Pancreas (tissue), 10 donors: ENCODE results near the gene NSF. TPM values are rescaled to one million over a fixed set of nuclear protein-coding genes. Genes with fewer than 3 reads are reported as not detected.

Experiments
- ATAC-seq, 4 donors: fragments of 200-7000 bp; cut with Tn5 transposase; one replicate each; pipeline versions ENCODE4 v1.8.0 to v1.9.1; 2020; ENCODE audit warnings: mild to moderate bottlenecking in 4 of 4, moderate library complexity in 4 of 4
- DNase-seq, 6 donors: peaks; one replicate each; pipeline ENCODE4 v3.0.0-alpha.2; 2020
- FAIRE-seq: peaks from 2 replicates; lab custom pipeline; 2012; peaks lifted over from hg19 to GRCh38; lab: Jason Lieb, UNC
- H3K27ac ChIP-seq, 4 donors: fragments of 200-600 bp; sonication (generic); 1 replicate in 3 of 4; 2 replicates in 1 of 4; pipeline versions ENCODE4 v1.5.0 to v1.8.0; 2020
- H3K27me3 ChIP-seq, 4 donors: fragments of 200-600 bp; one replicate each; pipeline ENCODE4 v1.8.0; 2021
- H3K36me3 ChIP-seq, 3 donors: fragments of 200-600 bp; sonication (generic) in 1 of 3; one replicate each; pipeline versions ENCODE4 v1.5.0 to v1.8.0; 2020 to 2021
- H3K4me1 ChIP-seq, 3 donors: fragments of 200-600 bp; one replicate each; pipeline ENCODE4 v1.8.0; 2021
- H3K4me3 ChIP-seq, 4 donors: fragments of 200-600 bp; sonication (generic) in 2 of 4; one replicate each; pipeline versions ENCODE4 v1.5.0 to v1.8.0; 2020 to 2021
- H3K9me3 ChIP-seq, 4 donors: fragments of 200-600 bp; one replicate each; pipeline ENCODE4 v1.8.0; 2021
- CTCF ChIP-seq, 4 donors: fragments of 200-600 bp; sonication (generic) in 3 of 4; IDR thresholded peaks; one replicate each; pipeline versions ENCODE4 v1.5.0 to v1.8.0; 2021; ENCODE audit warnings: antibody characterized with exemption in 4 of 4
- WGBS, 2 donors: extraction: QIAGEN DNeasy Blood & Tissue Kit; methylation state at CpG; one replicate each; pipeline ENCODE4 v1.1.7; 2013; 5-methylcytosine and 5-hydroxymethylcytosine counted together
- intact Hi-C, 3 donors: fragments of 100-400 bp; cut with DNase I; formaldehyde crosslinking; loops; one replicate each; pipeline versions ENCODE4 v1.11.1 to v1.14.2; 2022
- polyA plus RNA-seq, 2 donors: library from polyadenylated mRNA; stranded (reverse); fragments of 200-250 nt; gene quantifications; one replicate each; pipeline ENCODE4 v1.2.3, GENCODE V29; 2013
- total RNA-seq, 6 donors: library from RNA; stranded (reverse); fragmentation: NEBNext Ultra II Directional in 4 of 6; extraction: Animal tissue kit (Norgen Biotek cat#: 25700) in 4 of 6; gene quantifications; one replicate each; pipeline versions ENCODE4 v1.2.1 to v1.2.4, GENCODE V29; 2021 to 2023
- donor health status: healthy with polysubstance abuse.
- donor health status: DM: no; HTN: no; CAD: no; lungs with moderate emphysema.
- donor health status: DM: no; HTN: no; CAD: no.
- donor health status: control.
- donor health status: control.
- donor health status: Bipolar disorder and iron deficiency.
- donor health status: DM: yes; HTN: yes; CAD: no.
- donor health status: DM: no; HTN: no; CAD: no.
- donor health status: DM: no; HTN: no; CAD: no.
- donor health status: DM: yes; HTN: yes; CAD: no.

NSF gene
- total and polyA plus RNA-seq, 8 donors: 6.2 to 32.4 (median 29.0) TPM

- TF ChIP-seq CTCF (IDR thresholded peaks at IDR 0.05): no peak
- intact Hi-C loops: no loop called here
- Histone ChIP-seq H3K36me3 (no peaks in the 10 kb centered on the region), H3K27me3 (no peaks in the 10 kb centered on the region), H3K27ac (no peak overlapping the region), H3K4me3 (no peak overlapping the region), H3K4me1 (no peaks in the 10 kb centered on the region), H3K9me3 (no peaks in the 10 kb centered on the region)
- no peak for FAIRE-seq
- DNase-seq: no peak
- ATAC-seq: no peak
- WGBS, 2 donors: 91 to 92% methylated on average over 2 of the region's 2 CpGs
Measured at GRCh38 chr17:46741122-46741730, 150.8 kb downstream of the NSF start.

GRCh38 chr17:46742565-46743270 is 152.2 kb downstream of the NSF start:
- Histone ChIP-seq H3K27ac (no peak overlapping the region), H3K27me3 (no peaks in the 10 kb centered on the region), H3K4me1 (no peaks in the 10 kb centered on the region), H3K9me3 (no peaks in the 10 kb centered on the region), H3K36me3 (no peaks in the 10 kb centered on the region), H3K4me3 (no peak overlapping the region)
- intact Hi-C loops: no loop called here
- WGBS, 2 donors: 83 to 84% methylated on average over 7 of the region's 7 CpGs
- ATAC-seq: peak in 3 of 4 donors; percentile 15 to 54 (median 53)
- no peak for FAIRE-seq
- TF ChIP-seq CTCF (IDR thresholded peaks at IDR 0.05): no peak
- no peak for DNase-seq

DNA sequence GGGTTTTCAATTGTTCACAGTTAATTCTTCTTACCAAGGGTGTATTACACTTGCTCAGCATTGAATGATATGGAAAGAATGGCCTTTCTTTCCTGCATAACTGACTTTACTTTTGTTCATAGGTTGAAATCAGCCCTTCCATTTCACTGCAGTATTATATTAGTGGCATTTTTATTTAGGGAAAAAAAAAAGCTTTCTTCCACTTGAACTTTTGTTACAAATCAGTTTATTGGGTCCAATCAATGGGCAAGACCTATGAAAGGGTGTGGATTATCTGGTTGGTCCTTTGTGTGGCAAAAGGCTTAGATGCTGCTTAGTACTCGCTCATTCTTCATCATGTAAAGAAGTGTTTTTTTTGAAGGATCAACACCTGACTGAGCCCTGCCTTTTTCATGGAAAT is 154.0 kb downstream of the NSF start:
- Histone ChIP-seq H3K4me3 (no peak overlapping the region), H3K27ac (no peak overlapping the region), H3K36me3 (no peaks in the 10 kb centered on the region), H3K9me3 (no peaks in the 10 kb centered on the region), H3K4me1 (no peaks in the 10 kb centered on the region), H3K27me3 (no peaks in the 10 kb centered on the region)
- 97 to 100% methylated on average over 1 of the region's 1 CpG for WGBS, 2 donors
- intact Hi-C loops: no loop called here
- TF ChIP-seq CTCF (IDR thresholded peaks at IDR 0.05): no peak
- no peak for ATAC-seq
- DNase-seq: no peak
- no peak for FAIRE-seq

GRCh38 chr17:46745376-46745775 is 154.9 kb downstream of the NSF start:
- 95 to 96% methylated on average over 3 of the region's 3 CpGs for WGBS, 2 donors
- H3K36me3 ChIP-seq: no peaks in the 10 kb centered on the region
- no peaks in the 10 kb centered on the region for H3K9me3 ChIP-seq
- no peak for TF ChIP-seq CTCF (IDR thresholded peaks at IDR 0.05)
- no peak overlapping the region for H3K27ac ChIP-seq
- FAIRE-seq (no peak), DNase-seq (no peak), ATAC-seq (no peak)
- H3K4me1 ChIP-seq: no peaks in the 10 kb centered on the region
- H3K4me3 ChIP-seq: no peak overlapping the region
- intact Hi-C loops: no loop called here
- no peaks in the 10 kb centered on the region for H3K27me3 ChIP-seq

- no peaks in the 10 kb centered on the region for H3K4me1 ChIP-seq
- DNase-seq (no peak), FAIRE-seq (no peak), ATAC-seq (no peak)
- H3K9me3 ChIP-seq: no peaks in the 10 kb centered on the region
- H3K27ac ChIP-seq: no peak overlapping the region
- intact Hi-C loops: no loop called here
- no peak overlapping the region for H3K4me3 ChIP-seq
- H3K27me3 ChIP-seq: no peaks in the 10 kb centered on the region
- no peak for TF ChIP-seq CTCF (IDR thresholded peaks at IDR 0.05)
- peaks cover 0 to 13% (median 0%) of the 10 kb centered on the region in 3 donors for H3K36me3 ChIP-seq
- 95 to 98% methylated on average over 4 of the region's 4 CpGs for WGBS, 2 donors
Measured at GRCh38 chr17:46751425-46751824, 161.0 kb downstream of the NSF start.
